Fibroblast of lung (primary cell): ENCODE results near the gene NCBP2.

Experiments used
- EZH2 ChIP-seq: IDR thresholded peaks from 2 replicates; pipeline ENCODE4 v1.5.1; 2012; ENCODE audit warnings: low read length, control low read depth, mild to moderate bottlenecking; ENCODE audit errors: missing control alignments
- TF ChIP-seq, protein P1 (sequence below), 2 donors: IDR thresholded peaks in 1 of 2; conservative IDR thresholded peaks in 1 of 2; 1 replicate in 1 of 2; 2 replicates in 1 of 2; pipeline ENCODE4 v1.5.1; 2011 to 2012; ENCODE audit warnings: low read length in 2 of 2, control low read depth in 1 of 2, inconsistent platforms in 1 of 2, low read depth in 1 of 2, mild to moderate bottlenecking in 1 of 2

DNA sequence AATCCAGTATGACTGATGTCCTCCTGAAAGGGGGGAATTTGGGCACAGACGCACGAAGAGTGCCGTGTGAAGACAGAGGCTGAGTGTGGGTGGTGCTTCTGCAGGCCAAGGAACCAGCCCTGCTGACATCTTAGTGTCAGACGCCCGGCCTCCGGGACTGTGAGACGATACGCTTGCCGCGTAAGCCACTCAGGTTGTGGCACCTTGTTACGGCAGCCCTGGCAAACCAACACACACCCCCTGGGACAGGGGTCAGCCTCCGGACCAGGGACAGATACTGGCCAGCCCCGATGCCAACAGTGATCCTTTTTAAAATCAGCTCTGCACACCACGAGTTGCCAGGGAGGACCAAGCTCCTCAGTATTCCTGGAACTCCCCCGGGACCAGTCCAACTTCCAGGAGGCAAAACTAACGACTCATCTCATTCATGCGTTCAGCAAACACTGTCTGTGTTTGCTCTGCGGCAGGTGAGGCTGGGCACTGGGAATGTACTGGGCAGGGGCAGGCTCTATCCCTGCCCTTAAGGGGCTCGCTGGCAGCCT, 47.5 kb upstream of the NCBP2 start:
- TF ChIP-seq, protein P1, sequence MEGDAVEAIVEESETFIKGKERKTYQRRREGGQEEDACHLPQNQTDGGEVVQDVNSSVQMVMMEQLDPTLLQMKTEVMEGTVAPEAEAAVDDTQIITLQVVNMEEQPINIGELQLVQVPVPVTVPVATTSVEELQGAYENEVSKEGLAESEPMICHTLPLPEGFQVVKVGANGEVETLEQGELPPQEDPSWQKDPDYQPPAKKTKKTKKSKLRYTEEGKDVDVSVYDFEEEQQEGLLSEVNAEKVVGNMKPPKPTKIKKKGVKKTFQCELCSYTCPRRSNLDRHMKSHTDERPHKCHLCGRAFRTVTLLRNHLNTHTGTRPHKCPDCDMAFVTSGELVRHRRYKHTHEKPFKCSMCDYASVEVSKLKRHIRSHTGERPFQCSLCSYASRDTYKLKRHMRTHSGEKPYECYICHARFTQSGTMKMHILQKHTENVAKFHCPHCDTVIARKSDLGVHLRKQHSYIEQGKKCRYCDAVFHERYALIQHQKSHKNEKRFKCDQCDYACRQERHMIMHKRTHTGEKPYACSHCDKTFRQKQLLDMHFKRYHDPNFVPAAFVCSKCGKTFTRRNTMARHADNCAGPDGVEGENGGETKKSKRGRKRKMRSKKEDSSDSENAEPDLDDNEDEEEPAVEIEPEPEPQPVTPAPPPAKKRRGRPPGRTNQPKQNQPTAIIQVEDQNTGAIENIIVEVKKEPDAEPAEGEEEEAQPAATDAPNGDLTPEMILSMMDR (conservative IDR thresholded peaks at IDR 0.05 in 1 of 2, IDR thresholded peaks at IDR 0.05 in 1 of 2; ENCODE audit: low read depth in 1 of 2, low read length in 2 of 2), result no peak
- TF ChIP-seq EZH2, result no peak
